ENCODE data around the gene HPCAL1. TPM values are rescaled to one million over a fixed set of nuclear protein-coding genes. Genes with fewer than 3 reads are reported as not detected.

The HPCAL1 gene
- total and polyA plus RNA-seq, 2 donors (not counting 3 experiments of a cell fraction or from before 2014, with no cell fraction given): 56.5 to 77.4 TPM

DNA sequence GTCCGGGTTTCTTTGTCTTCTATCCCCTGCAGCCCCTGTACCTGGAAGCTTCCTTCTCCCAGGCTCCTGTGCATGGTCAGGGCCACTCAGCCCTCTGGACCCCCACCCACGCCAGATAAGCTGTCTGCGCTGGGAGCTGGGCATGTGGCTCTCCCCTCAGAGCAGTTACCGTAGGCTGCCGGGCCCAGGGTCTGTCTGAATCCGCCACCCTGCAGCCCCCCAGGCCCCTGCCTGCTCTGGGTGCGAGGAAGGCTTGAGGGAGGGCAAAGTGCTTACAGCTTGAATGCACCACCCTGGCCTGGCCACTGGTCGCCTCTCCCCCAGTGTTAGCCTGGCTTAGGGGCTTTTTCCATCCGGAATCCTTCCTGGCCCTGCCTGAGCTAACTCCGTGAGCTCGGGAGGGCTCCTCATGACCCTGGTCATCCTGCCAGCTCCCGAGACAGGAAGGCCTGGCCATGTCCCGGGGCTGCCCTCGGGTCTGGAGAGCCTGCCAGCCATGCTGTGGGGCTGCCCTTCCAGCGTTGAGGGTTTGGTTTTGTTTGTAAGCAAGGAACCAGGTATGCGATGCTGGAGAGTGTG lies 94.7 kb downstream of the HPCAL1 start:
- TF ChIP-seq EZH2 (IDR thresholded peaks at IDR 0.05; ENCODE audit: borderline replicate concordance, low read depth, low read length, severe bottlenecking): no peak
- TF ChIP-seq POLR2A (IDR thresholded peaks at IDR 0.05; ENCODE audit: low read depth, low read length): no peak
- TF ChIP-seq, protein P1, sequence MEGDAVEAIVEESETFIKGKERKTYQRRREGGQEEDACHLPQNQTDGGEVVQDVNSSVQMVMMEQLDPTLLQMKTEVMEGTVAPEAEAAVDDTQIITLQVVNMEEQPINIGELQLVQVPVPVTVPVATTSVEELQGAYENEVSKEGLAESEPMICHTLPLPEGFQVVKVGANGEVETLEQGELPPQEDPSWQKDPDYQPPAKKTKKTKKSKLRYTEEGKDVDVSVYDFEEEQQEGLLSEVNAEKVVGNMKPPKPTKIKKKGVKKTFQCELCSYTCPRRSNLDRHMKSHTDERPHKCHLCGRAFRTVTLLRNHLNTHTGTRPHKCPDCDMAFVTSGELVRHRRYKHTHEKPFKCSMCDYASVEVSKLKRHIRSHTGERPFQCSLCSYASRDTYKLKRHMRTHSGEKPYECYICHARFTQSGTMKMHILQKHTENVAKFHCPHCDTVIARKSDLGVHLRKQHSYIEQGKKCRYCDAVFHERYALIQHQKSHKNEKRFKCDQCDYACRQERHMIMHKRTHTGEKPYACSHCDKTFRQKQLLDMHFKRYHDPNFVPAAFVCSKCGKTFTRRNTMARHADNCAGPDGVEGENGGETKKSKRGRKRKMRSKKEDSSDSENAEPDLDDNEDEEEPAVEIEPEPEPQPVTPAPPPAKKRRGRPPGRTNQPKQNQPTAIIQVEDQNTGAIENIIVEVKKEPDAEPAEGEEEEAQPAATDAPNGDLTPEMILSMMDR (IDR thresholded peaks at IDR 0.05; ENCODE audit: extremely low read depth in 1 of 2, insufficient read depth in 1 of 2, low read depth in 1 of 2, low read length in 2 of 2): no peak
- TF ChIP-seq, protein P2, sequence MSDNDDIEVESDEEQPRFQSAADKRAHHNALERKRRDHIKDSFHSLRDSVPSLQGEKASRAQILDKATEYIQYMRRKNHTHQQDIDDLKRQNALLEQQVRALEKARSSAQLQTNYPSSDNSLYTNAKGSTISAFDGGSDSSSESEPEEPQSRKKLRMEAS (IDR thresholded peaks at IDR 0.05; ENCODE audit: insufficient read depth, insufficient read length): no peak
- TF ChIP-seq FOS (IDR thresholded peaks at IDR 0.05; ENCODE audit: borderline replicate concordance, insufficient read depth, low read length): no peak
- TF ChIP-seq POLR2AphosphoS5 (IDR thresholded peaks at IDR 0.05; ENCODE audit: insufficient read depth, low read depth, low read length): no peak
- no peak for TF ChIP-seq GATA2 (IDR thresholded peaks at IDR 0.05; ENCODE audit: insufficient read depth, insufficient read length, low read depth, low read length)
- H3K9me1 ChIP-seq (replicated peaks; ENCODE audit: control insufficient read depth, extremely low read depth, insufficient read depth, low read length): no peaks in the 10 kb centered on the region
- CTCF ChIA-PET: interaction anchor here (0.6 to 2.5 kb wide), 6 partner anchors 10 to 273 kb away, joined by 3 to 13 read pairs (median 4); no protein-coding TSS in a partner anchor
- peaks cover 8% of the 10 kb centered on the region for H3K79me2 ChIP-seq (ENCODE audit: control insufficient read depth, insufficient read depth, low read length)
- no peaks in the 10 kb centered on the region for H3K27me3 ChIP-seq (ENCODE audit: control insufficient read depth in 2 of 2, insufficient read depth in 2 of 2, low read length in 2 of 2)
- H3K4me2 ChIP-seq (ENCODE audit: insufficient read depth, low read length): no peak overlapping the region
- no TSS peak for BruUV-seq (replicated peaks)
- H3K36me3 ChIP-seq (ENCODE audit: control insufficient read depth in 2 of 2, extremely low read depth in 1 of 2, insufficient read depth in 2 of 2, low read length in 2 of 2): peaks cover 0 to 3% of the 10 kb centered on the region in 2 experiments
- no peak overlapping the region for H3K4me3 ChIP-seq (replicated peaks in 1 of 3; ENCODE audit: insufficient read depth in 1 of 3, low read depth in 1 of 3, low read length in 3 of 3)
- H2AFZ ChIP-seq (ENCODE audit: low read depth, low read length): no peak overlapping the region
- H3K9me3 ChIP-seq (replicated peaks; ENCODE audit: control insufficient read depth, insufficient read depth, low read length): no peaks in the 10 kb centered on the region
- H3K27ac ChIP-seq (ENCODE audit: insufficient read depth, low read depth, low read length): no peak overlapping the region
- dilution Hi-C loops (cut with MboI; ENCODE audit: extremely low pct_ligation_motif_present, low sequenced_read_pairs) (no loop called here), intact Hi-C loops (cut with micrococcal nuclease) (loop anchor here (5.0 kb wide), 1 partner anchor 880 kb away; no protein-coding TSS in a partner anchor)
- H3K9ac ChIP-seq (replicated peaks; ENCODE audit: extremely low read depth, insufficient read depth, low read length): no peak overlapping the region
- no peaks in the 10 kb centered on the region for H4K20me1 ChIP-seq (replicated peaks; ENCODE audit: control insufficient read depth, extremely low read depth, insufficient read depth, low read length)
- POLR2A ChIA-PET: no interaction called here
- no peak for FAIRE-seq
- no peak for DNase-seq (ENCODE audit: low read depth, low spot score)
- peaks cover 40% of the 10 kb centered on the region for H3K4me1 ChIP-seq (ENCODE audit: control insufficient read depth, extremely low read depth, insufficient read depth, low read length)

Measured in endothelial cell of umbilical vein (primary cell).